ENCODE results near the gene B3GALT6.

B3GALT6 gene

DNA sequence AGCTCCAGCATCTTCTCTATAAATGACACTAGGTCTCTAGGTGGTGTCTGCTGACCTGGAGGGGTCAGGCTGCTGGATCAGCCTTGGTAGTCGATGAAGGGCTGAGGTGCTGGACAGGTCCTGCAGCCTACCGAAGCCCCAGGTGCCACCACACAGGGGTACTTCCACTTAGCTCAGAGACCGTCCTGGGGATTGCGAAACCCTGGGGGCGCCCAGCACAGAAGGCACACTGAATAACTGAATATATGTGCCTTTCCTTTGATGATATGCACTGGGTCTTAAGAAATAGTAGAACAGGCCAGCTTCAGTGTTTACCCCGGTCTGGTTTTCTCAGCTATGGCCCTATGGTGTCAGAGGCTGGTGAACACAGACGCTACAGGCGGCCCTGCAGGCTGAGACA is 30.7 kb downstream of the B3GALT6 start:
- Histone ChIP-seq H3K4me3 (no peak overlapping the region), H3K36me3 (ENCODE audit: insufficient read depth, low read length) (peaks cover 65% of the 10 kb centered on the region), H3K9me3 (ENCODE audit: low read depth, low read length) (no peaks in the 10 kb centered on the region), H3K27ac (no peak overlapping the region), H3K9ac (ENCODE audit: insufficient read length) (no peak overlapping the region)
- TF ChIP-seq FOXP2 (optimal IDR thresholded peaks at IDR 0.05; ENCODE audit: control extremely low read depth, extremely low read length, insufficient read depth) (no peak), EZH2 (IDR thresholded peaks at IDR 0.05) (no peak), POLR2AphosphoS5 (IDR thresholded peaks at IDR 0.05; ENCODE audit: borderline replicate concordance, low read depth, low read length) (no peak)
- no peak for DNase-seq (ENCODE audit: low read depth, low spot score)

DNA sequence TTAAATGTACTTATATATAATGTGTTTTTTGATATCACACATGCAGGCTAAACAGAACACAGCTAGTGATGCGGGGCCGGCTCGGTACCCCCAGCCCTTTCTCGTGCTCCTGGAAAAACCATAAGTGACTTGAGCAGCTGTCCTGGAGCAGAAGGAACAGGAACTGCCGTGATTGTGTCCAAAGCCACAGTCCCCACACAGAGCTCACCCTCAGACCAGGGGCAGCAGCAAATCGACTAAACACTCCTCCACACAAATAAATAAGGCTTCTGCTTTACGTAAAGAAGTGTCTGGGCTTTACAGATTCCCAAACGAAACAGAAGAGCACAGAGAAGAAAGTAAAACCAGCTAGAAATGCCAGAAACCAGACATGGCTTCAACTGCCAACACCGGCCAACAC is 32.0 kb downstream of the B3GALT6 start:
- H3K9ac ChIP-seq (ENCODE audit: insufficient read length), result no peak overlapping the region
- H3K27ac ChIP-seq, result no peak overlapping the region
- H3K9me3 ChIP-seq (ENCODE audit: low read depth, low read length), result no peaks in the 10 kb centered on the region
- TF ChIP-seq FOXP2 (optimal IDR thresholded peaks at IDR 0.05; ENCODE audit: control extremely low read depth, extremely low read length, insufficient read depth) (no peak), POLR2AphosphoS5 (IDR thresholded peaks at IDR 0.05; ENCODE audit: borderline replicate concordance, low read depth, low read length) (no peak), EZH2 (IDR thresholded peaks at IDR 0.05) (no peak)
- H3K36me3 ChIP-seq (ENCODE audit: insufficient read depth, low read length), result peaks cover 66% of the 10 kb centered on the region
- no peak for DNase-seq (ENCODE audit: low read depth, low spot score)
- no peak overlapping the region for H3K4me3 ChIP-seq

DNA sequence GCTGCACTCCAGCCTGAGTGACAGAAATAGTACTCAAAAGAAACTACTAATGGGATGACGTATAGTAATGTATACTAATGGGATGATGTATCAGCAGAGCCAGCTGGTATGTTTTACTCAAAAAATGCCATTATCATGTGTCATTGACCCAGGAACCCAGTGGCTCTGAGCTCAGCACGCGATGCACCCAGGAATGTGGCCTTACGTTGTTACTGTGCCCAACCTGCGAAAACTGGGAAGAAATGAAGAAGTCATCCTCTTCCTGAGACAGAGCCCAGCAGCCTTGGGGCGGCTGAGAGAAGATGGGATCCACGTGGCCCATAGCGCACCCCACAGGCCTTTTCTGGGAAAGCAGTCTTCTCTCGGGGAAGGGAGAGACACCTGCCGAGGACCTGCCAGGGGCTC is 32.8 kb downstream of the B3GALT6 start:
- no peak for DNase-seq (ENCODE audit: low read depth, low spot score)
- Histone ChIP-seq H3K4me3 (no peak overlapping the region), H3K9me3 (ENCODE audit: low read depth, low read length) (no peaks in the 10 kb centered on the region), H3K36me3 (ENCODE audit: insufficient read depth, low read length) (peaks cover 63% of the 10 kb centered on the region), H3K27ac (no peak overlapping the region), H3K9ac (ENCODE audit: insufficient read length) (no peak overlapping the region)
- TF ChIP-seq EZH2 (IDR thresholded peaks at IDR 0.05) (no peak), POLR2AphosphoS5 (IDR thresholded peaks at IDR 0.05; ENCODE audit: borderline replicate concordance, low read depth, low read length) (no peak), FOXP2 (optimal IDR thresholded peaks at IDR 0.05; ENCODE audit: control extremely low read depth, extremely low read length, insufficient read depth) (no peak)

DNA sequence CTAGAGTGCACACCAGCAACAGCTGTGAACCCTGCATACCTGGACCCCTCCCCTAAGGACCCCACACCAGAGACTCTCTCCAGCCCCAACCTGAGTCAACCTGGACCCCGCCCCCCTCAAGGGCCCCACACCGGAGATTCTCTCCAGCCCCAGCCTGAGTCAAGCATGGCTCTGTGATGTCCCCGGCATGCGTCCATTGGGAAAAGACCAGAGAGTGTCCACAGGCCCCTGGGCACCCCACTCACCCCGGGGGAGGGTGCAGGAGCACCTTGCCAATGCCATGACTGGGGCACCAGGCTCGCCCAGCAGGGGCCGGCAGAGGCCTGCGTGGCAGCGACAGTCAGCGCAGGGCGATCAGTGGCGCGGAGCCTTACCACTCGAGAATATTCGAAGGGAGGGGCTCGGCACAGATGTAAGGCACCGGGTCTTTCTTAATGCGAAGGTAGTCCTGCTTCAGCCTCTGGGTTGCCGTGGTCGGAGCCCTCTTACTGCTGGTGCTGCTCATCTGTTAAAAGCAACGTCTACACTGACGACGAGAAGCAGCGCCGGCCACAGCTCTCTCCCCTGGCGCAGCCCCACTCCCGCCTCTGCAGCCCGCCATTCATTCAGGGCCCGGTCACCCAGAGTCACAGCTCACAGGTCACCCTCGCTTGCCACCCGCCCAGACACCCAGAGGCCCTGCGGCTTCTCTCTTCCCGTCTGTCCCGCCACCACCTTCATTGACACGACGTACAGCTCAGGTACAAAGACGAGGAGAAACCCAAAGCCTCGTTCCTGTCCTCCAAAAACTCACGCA is 35.6 kb downstream of the B3GALT6 start:
- Histone ChIP-seq H3K27ac (no peak overlapping the region), H3K36me3 (ENCODE audit: insufficient read depth, low read length) (peaks cover 53% of the 10 kb centered on the region), H3K9me3 (ENCODE audit: low read depth, low read length) (no peaks in the 10 kb centered on the region), H3K4me3 (no peak overlapping the region), H3K9ac (ENCODE audit: insufficient read length) (no peak overlapping the region)
- no peak for TF ChIP-seq FOXP2 (optimal IDR thresholded peaks at IDR 0.05; ENCODE audit: control extremely low read depth, extremely low read length, insufficient read depth)
- no peak for TF ChIP-seq POLR2AphosphoS5 (IDR thresholded peaks at IDR 0.05; ENCODE audit: borderline replicate concordance, low read depth, low read length)
- no peak for TF ChIP-seq EZH2 (IDR thresholded peaks at IDR 0.05)
- no peak for DNase-seq (ENCODE audit: low read depth, low spot score)

DNA sequence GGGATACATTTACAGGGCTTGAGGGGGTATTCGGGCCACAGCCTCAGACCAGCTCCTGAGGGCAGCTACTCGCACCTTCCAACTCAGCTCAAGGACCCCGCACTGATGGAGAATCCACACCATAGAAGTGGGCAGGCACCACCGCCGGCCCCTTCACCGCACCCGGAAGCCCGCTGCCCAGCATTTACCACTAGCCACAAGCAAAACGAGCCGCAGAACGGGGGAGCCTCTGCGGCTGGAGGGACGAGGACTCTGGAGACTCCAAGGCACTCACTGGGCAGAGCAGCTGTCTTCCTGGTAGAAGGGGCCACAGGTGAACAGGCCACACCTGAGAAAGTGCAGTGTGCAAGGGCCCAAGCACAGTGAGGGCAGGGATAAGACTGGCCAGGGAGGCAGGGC is 36.2 kb downstream of the B3GALT6 start:
- no peak for DNase-seq (ENCODE audit: low read depth, low spot score)
- no peak for TF ChIP-seq EZH2 (IDR thresholded peaks at IDR 0.05)
- TF ChIP-seq FOXP2 (optimal IDR thresholded peaks at IDR 0.05; ENCODE audit: control extremely low read depth, extremely low read length, insufficient read depth), result no peak
- TF ChIP-seq POLR2AphosphoS5 (IDR thresholded peaks at IDR 0.05; ENCODE audit: borderline replicate concordance, low read depth, low read length), result no peak
- Histone ChIP-seq H3K36me3 (ENCODE audit: insufficient read depth, low read length) (peaks cover 47% of the 10 kb centered on the region), H3K9ac (ENCODE audit: insufficient read length) (no peak overlapping the region), H3K27ac (no peak overlapping the region), H3K4me3 (no peak overlapping the region), H3K9me3 (ENCODE audit: low read depth, low read length) (no peaks in the 10 kb centered on the region)

DNA sequence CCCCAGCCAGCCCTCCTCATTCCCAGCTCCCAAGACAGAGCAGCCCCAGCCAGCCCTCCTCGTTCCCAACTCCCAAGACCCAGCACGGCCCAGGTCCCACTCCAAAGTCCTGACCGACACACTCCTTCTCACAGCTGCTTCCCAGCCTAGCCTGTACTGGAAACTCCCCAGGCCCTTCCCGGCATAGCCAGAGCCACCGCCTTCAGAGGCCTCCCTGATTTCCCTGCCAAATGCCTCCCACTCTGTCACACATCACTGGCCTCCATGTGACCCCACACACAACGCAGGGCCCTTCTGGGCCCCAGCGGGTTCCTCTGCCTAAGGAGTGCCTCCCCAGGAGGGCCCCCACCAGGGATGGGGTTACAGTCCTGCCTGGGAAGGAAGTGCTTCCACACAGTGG is 38.8 kb downstream of the B3GALT6 start:
- no peak; the same call in 1 of the 2 replicates for TF ChIP-seq POLR2AphosphoS5 (IDR thresholded peaks at IDR 0.05; ENCODE audit: borderline replicate concordance, low read depth, low read length)
- TF ChIP-seq EZH2 (IDR thresholded peaks at IDR 0.05), result no peak
- TF ChIP-seq FOXP2 (optimal IDR thresholded peaks at IDR 0.05; ENCODE audit: control extremely low read depth, extremely low read length, insufficient read depth), result no peak
- Histone ChIP-seq H3K4me3 (no peak overlapping the region), H3K9me3 (ENCODE audit: low read depth, low read length) (no peaks in the 10 kb centered on the region), H3K9ac (ENCODE audit: insufficient read length) (peak overlapping the region; percentile 45), H3K36me3 (ENCODE audit: insufficient read depth, low read length) (peaks cover 27% of the 10 kb centered on the region), H3K27ac (0 out of 2 replicates have a peak overlapping the region, but pooled peaks have one; percentile 13)
- DNase-seq (ENCODE audit: low read depth, low spot score), result no peak

DNA sequence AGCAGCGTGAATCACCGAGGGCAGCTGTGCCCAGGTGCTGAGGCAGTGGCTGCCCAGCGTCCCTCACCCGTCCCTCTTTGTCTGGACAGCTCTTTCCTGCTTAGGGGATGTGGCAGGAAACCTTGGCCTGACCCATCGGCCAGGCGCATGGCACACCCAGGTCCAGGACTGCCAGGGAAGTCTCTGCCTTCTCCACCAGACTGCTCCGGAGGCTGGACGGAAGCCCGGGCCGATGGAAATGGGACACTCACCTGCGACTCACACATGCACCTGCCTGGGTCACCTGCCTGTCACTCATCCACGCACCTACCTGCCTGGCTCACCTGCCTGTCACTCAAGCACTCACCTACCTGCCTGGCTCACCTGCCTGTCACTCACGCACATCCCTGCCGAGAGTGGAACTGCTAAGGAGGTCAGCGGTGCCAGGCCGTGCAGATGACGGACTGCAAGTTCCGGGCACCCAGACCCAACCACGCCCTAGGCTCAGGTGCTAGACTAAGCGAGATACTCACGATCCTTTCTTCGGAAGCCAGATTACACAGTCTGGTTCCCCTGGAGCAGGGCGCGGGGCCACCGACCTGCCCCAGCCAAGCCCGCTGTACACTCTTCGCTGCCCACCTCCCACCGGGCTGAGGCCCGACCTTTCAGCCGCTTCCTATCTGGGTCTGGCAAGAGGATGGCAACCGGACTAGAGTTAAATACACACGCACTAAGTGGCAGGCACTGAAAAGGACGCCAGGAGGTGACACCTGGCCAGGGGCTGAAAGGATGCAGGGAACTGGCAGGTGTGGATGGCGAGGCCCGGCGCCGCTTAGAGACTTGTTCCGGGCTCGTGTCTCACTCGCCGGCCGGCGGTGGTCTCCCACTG is 40.5 kb downstream of the B3GALT6 start:
- Histone ChIP-seq H3K4me3 (peak overlapping the region; percentile 92), H3K9me3 (ENCODE audit: low read depth, low read length) (no peaks in the 10 kb centered on the region), H3K9ac (ENCODE audit: insufficient read length) (peak overlapping the region; percentile 97), H3K27ac (peak overlapping the region; percentile 66; the same call in 1 of the 2 replicates), H3K36me3 (ENCODE audit: insufficient read depth, low read length) (peaks cover 19% of the 10 kb centered on the region)
- DNase-seq (ENCODE audit: low read depth, low spot score), result no peak
- TF ChIP-seq EZH2 (IDR thresholded peaks at IDR 0.05), result no peak

DNA sequence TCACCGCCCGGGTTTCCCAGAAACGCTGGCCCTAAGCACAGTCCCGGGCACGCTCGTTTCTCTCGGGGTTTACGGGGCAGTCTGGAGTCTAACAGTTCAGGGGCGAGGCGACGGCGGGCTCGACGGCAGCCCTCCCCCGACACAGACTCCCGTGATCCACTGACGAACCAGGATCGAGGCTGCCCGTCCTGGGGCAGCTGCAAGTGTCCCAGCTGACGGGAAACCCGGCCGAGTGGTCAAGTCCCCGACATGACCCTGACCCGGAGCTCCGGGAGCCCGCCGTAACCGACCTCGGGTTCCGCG is 41.1 kb downstream of the B3GALT6 start:
- Histone ChIP-seq H3K36me3 (ENCODE audit: insufficient read depth, low read length) (peaks cover 13% of the 10 kb centered on the region), H3K9ac (ENCODE audit: insufficient read length) (peak overlapping the region; percentile 97), H3K9me3 (ENCODE audit: low read depth, low read length) (no peaks in the 10 kb centered on the region), H3K4me3 (peak overlapping the region; percentile 92), H3K27ac (peak overlapping the region; percentile 66; the same call in 1 of the 2 replicates)
- TF ChIP-seq FOXP2 (optimal IDR thresholded peaks at IDR 0.05; ENCODE audit: control extremely low read depth, extremely low read length, insufficient read depth) (no peak), POLR2AphosphoS5 (IDR thresholded peaks at IDR 0.05; ENCODE audit: borderline replicate concordance, low read depth, low read length) (no peak), EZH2 (IDR thresholded peaks at IDR 0.05) (no peak)
- no peak for DNase-seq (ENCODE audit: low read depth, low spot score)

Data from SK-N-MC (cell line).